Loucy (cell line): Measurements from ENCODE around the gene ATP1A4.

Experiments
- H2AFZ ChIP-seq: fragments of 200-600 bp; sonication (generic); 2 replicates; pipeline ENCODE4 v1.6.0; 2016; ENCODE audit warnings: antibody characterized with exemption, mild to moderate bottlenecking, low read length, moderate library complexity
- H3F3A ChIP-seq: fragments of 200-600 bp; 2 replicates; pipeline ENCODE4 v1.6.0; 2016; ENCODE audit warnings: antibody characterized with exemption, low read depth, mild to moderate bottlenecking
- H3K27me3 ChIP-seq: fragments of 200-600 bp; sonication (generic); 2 replicates; pipeline ENCODE4 v1.6.1; 2014; ENCODE audit warnings: low read length, mild to moderate bottlenecking; ENCODE audit not compliant: insufficient read depth, poor library complexity, severe bottlenecking
- H3K36me3 ChIP-seq: fragments of 200-600 bp; sonication (generic); 2 replicates; pipeline ENCODE4 v1.6.1; 2016; ENCODE audit warnings: low read length; ENCODE audit not compliant: insufficient read depth
- H3K4me1 ChIP-seq: fragments of 200-600 bp; sonication (generic); 2 replicates; pipeline ENCODE4 v1.5.1; 2014; ENCODE audit warnings: low read length, mild to moderate bottlenecking; ENCODE audit not compliant: insufficient read depth, poor library complexity, severe bottlenecking
- H3K4me2 ChIP-seq: fragments of 200-600 bp; sonication (generic); 2 replicates; pipeline ENCODE4 v1.6.0; 2014; ENCODE audit warnings: antibody characterized with exemption, low read length, low read depth, mild to moderate bottlenecking; ENCODE audit not compliant: poor library complexity, severe bottlenecking
- H3K4me3 ChIP-seq: fragments of 200-600 bp; sonication (generic); 2 replicates; pipeline ENCODE4 v1.5.1; 2014; ENCODE audit warnings: low read length, mild to moderate bottlenecking, mixed read lengths; ENCODE audit not compliant: poor library complexity, severe bottlenecking
- H3K79me2 ChIP-seq: fragments of 200-600 bp; sonication (generic); 2 replicates; pipeline ENCODE4 v1.6.1; 2014; ENCODE audit warnings: low read length; ENCODE audit not compliant: insufficient read depth
- H3K9ac ChIP-seq: fragments of 200-600 bp; sonication (generic); 2 replicates; pipeline ENCODE4 v1.6.0; 2014; ENCODE audit warnings: mild to moderate bottlenecking, low read depth, low read length, moderate library complexity; ENCODE audit not compliant: poor library complexity, severe bottlenecking
- H3K9me2 ChIP-seq: fragments of 200-600 bp; sonication (generic); replicated peaks from 2 replicates; pipeline ENCODE4 v1.6.1; 2016; ENCODE audit warnings: low read depth, low read length, mixed read lengths
- H3K9me3 ChIP-seq: fragments of 200-600 bp; sonication (generic); 2 replicates; pipeline ENCODE4 v1.6.1; 2014; ENCODE audit warnings: mild to moderate bottlenecking, antibody characterized with exemption, low read length, low read depth; ENCODE audit not compliant: insufficient read depth
- H4K20me1 ChIP-seq: fragments of 200-600 bp; sonication (generic); 2 replicates; pipeline ENCODE4 v1.6.0; 2014; ENCODE audit warnings: antibody characterized with exemption, low read length, mild to moderate bottlenecking; ENCODE audit not compliant: insufficient read depth, poor library complexity, severe bottlenecking
- EZH2phosphoT487 ChIP-seq: fragments of 200-600 bp; IDR thresholded peaks from 2 replicates; pipeline ENCODE4 v1.6.1; 2018; ENCODE audit warnings: antibody characterized with exemption, mild to moderate bottlenecking, moderate library complexity, borderline replicate concordance
- TF ChIP-seq, protein P1 (sequence below): fragments of 200-600 bp; sonication (generic); conservative IDR thresholded peaks from 2 replicates; pipeline ENCODE4 v1.5.1; 2014; ENCODE audit warnings: mild to moderate bottlenecking, antibody characterized with exemption, low read length

Gene ATP1A4

DNA sequence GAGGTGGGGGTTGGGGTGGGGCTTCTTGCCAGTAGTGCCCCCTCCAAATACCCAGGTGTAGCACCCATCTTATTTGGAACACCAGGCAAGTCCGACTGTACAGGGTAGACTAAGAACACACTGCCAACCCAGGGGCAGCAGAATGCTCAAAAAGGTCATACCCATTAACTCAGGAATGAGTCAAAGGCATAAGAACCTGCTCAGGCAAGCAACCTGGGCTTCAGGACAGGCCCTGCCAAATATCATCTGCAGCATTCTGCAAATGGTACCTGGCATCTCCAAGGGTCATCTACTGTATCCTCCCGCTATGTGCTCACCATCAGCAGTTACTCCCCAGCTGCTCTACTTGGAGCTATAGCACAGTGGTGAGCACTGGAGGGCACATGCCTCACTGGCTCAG lies 73.2 kb downstream of the ATP1A4 start:
- TF ChIP-seq, protein P1, sequence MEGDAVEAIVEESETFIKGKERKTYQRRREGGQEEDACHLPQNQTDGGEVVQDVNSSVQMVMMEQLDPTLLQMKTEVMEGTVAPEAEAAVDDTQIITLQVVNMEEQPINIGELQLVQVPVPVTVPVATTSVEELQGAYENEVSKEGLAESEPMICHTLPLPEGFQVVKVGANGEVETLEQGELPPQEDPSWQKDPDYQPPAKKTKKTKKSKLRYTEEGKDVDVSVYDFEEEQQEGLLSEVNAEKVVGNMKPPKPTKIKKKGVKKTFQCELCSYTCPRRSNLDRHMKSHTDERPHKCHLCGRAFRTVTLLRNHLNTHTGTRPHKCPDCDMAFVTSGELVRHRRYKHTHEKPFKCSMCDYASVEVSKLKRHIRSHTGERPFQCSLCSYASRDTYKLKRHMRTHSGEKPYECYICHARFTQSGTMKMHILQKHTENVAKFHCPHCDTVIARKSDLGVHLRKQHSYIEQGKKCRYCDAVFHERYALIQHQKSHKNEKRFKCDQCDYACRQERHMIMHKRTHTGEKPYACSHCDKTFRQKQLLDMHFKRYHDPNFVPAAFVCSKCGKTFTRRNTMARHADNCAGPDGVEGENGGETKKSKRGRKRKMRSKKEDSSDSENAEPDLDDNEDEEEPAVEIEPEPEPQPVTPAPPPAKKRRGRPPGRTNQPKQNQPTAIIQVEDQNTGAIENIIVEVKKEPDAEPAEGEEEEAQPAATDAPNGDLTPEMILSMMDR, result no peak
- no peak for TF ChIP-seq EZH2phosphoT487
- H3K36me3 ChIP-seq, result peaks cover 99% of the 10 kb centered on the region
- H3K9me3 ChIP-seq, result no peaks in the 10 kb centered on the region

DNA sequence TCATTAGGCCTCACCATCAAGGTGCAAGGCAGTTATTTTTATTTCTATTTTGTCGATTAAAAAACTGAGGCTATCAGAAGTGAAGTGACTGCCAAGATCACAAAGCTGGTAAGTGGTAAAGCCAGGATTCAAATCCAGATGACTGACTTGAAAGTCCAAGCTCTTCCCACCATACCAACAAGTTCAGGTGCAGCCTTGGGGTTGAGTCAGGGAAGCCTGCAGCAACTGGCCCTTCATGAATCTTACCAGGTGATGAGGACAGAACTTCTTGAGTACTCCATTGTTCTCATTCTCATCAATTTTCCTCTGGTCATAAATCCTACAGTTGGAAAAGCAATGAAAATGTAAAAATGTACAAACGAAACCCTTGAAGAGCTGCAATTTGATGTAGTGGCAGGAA lies 73.9 kb downstream of the ATP1A4 start:
- H3F3A ChIP-seq, result no peaks in the 10 kb centered on the region
- no peak for TF ChIP-seq EZH2phosphoT487
- TF ChIP-seq, protein P1, result no peak
- no peaks in the 10 kb centered on the region for H3K79me2 ChIP-seq
- no peak overlapping the region for H3K4me2 ChIP-seq
- H3K27me3 ChIP-seq, result no peaks in the 10 kb centered on the region
- no peak overlapping the region for H3K4me3 ChIP-seq
- H3K4me1 ChIP-seq, result no peaks in the 10 kb centered on the region
- H2AFZ ChIP-seq, result no peak overlapping the region
- no peaks in the 10 kb centered on the region for H3K9me2 ChIP-seq
- no peaks in the 10 kb centered on the region for H3K9me3 ChIP-seq
- peaks cover 99% of the 10 kb centered on the region for H3K36me3 ChIP-seq
- H3K9ac ChIP-seq, result no peak overlapping the region
- no peaks in the 10 kb centered on the region for H4K20me1 ChIP-seq

More for the DNA sequence above, 73.2 kb downstream of the ATP1A4 start:
- H3K4me1 ChIP-seq, result no peaks in the 10 kb centered on the region
- H3K4me2 ChIP-seq, result no peak overlapping the region
- no peaks in the 10 kb centered on the region for H3K79me2 ChIP-seq
- H2AFZ ChIP-seq, result no peak overlapping the region
- no peaks in the 10 kb centered on the region for H3F3A ChIP-seq
- no peak overlapping the region for H3K4me3 ChIP-seq
- no peak overlapping the region for H3K9ac ChIP-seq
- no peaks in the 10 kb centered on the region for H3K27me3 ChIP-seq
- H4K20me1 ChIP-seq, result no peaks in the 10 kb centered on the region
- no peaks in the 10 kb centered on the region for H3K9me2 ChIP-seq

DNA sequence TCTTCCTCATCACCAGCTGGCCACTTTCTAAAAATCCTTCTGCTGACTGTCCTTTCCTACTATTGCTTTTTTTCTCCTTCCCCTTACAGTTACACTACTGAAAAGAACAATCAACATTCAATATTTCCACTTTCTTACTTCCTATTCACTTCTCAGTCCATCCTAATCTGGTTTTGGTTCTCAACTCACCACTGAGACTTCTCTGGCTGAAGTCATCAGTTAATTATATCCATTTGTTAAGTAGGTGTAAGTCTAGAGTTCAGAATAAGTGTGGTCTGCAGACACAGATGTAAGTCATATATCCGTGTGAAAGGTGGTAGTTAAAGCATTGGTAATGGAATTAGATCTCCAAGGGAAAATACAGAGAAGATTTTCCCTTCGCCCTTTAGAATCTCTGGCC lies 75.2 kb downstream of the ATP1A4 start:
- Histone ChIP-seq H3K4me3 (no peak overlapping the region), H3K9me3 (no peaks in the 10 kb centered on the region), H3K36me3 (peaks cover 99% of the 10 kb centered on the region), H3K4me1 (no peaks in the 10 kb centered on the region), H3F3A (no peaks in the 10 kb centered on the region), H3K79me2 (no peaks in the 10 kb centered on the region), H2AFZ (no peak overlapping the region), H3K27me3 (no peaks in the 10 kb centered on the region), H3K4me2 (no peak overlapping the region), H3K9ac (no peak overlapping the region), H4K20me1 (no peaks in the 10 kb centered on the region), H3K9me2 (no peaks in the 10 kb centered on the region)
- TF ChIP-seq, protein P1, result no peak
- TF ChIP-seq EZH2phosphoT487, result no peak
